NB4 (cell line): Measurements from ENCODE around the gene RABGAP1.

ENCODE experiments used
- CTCF ChIP-seq: IDR thresholded peaks from one replicate; pipeline ENCODE4 v1.5.1; 2012; ENCODE audit warnings: low read depth, low read length
- MYC ChIP-seq: IDR thresholded peaks from 2 replicates; pipeline ENCODE4 v1.6.1; 2011; ENCODE audit warnings: low read depth, low read length
- POLR2A ChIP-seq: IDR thresholded peaks from 2 replicates; pipeline ENCODE4 v1.6.1; 2011; ENCODE audit warnings: mild to moderate bottlenecking; ENCODE audit not compliant: insufficient read length; ENCODE audit errors: extremely low read depth

GRCh38 chr9:122923947-122924346, 16.9 kb upstream of the RABGAP1 start:
- TF ChIP-seq CTCF (no peak), POLR2A (no peak), MYC (no peak)
